Osteoblast (primary cell): ENCODE data around the gene WNK2. TPM values are rescaled to one million over a fixed set of nuclear protein-coding genes. Genes with fewer than 3 reads are reported as not detected.
"Not testable (repeated sequence)": the region's sequence is repeated elsewhere in the genome, so short reads cannot be mapped to it uniquely, and the experiment has no call there.

ENCODE experiments used
- DNase-seq: peaks from one replicate; pipeline ENCODE4 v3.0.0; 2011; ENCODE audit warnings: low spot score, mixed read lengths; ENCODE audit not compliant: insufficient read length; ENCODE audit errors: missing footprints
- H2AFZ ChIP-seq: 2 replicates; pipeline ENCODE4 v1.6.0; 2011; ENCODE audit warnings: mild to moderate bottlenecking, low read length
- H3K27ac ChIP-seq: 2 replicates; pipeline ENCODE4 v1.5.1; 2011; ENCODE audit warnings: mild to moderate bottlenecking, low read depth, low read length, moderate library complexity
- H3K27me3 ChIP-seq: 2 replicates; pipeline ENCODE4 v1.6.0; 2012; ENCODE audit warnings: mild to moderate bottlenecking, control low read depth, inconsistent platforms, low read length, moderate library complexity; ENCODE audit not compliant: insufficient read depth
- H3K36me3 ChIP-seq: 2 replicates; pipeline ENCODE4 v1.5.1; 2011; ENCODE audit warnings: mild to moderate bottlenecking, low read length, control low read depth, moderate library complexity; ENCODE audit not compliant: insufficient read depth
- H3K4me1 ChIP-seq: 2 replicates; pipeline ENCODE4 v1.5.1; 2011; ENCODE audit warnings: mild to moderate bottlenecking, low read length, control low read depth, moderate library complexity; ENCODE audit not compliant: insufficient read depth
- H3K4me2 ChIP-seq: 2 replicates; pipeline ENCODE4 v1.6.0; 2011; ENCODE audit warnings: mild to moderate bottlenecking, low read length; ENCODE audit not compliant: insufficient read depth
- H3K4me3 ChIP-seq: fragments of 200-600 bp; sonication (generic); 3 replicates; pipeline ENCODE4 v1.5.1; 2012; ENCODE audit warnings: mild to moderate bottlenecking, low read length, inconsistent platforms; ENCODE audit not compliant: insufficient read depth
- H3K79me2 ChIP-seq: 2 replicates; pipeline ENCODE4 v1.6.0; 2012; ENCODE audit warnings: mild to moderate bottlenecking, low read length, control low read depth, inconsistent platforms; ENCODE audit not compliant: insufficient read depth
- H3K9me3 ChIP-seq: 2 replicates; pipeline ENCODE4 v1.5.1; 2011; ENCODE audit warnings: low read depth, low read length, control low read depth
- H4K20me1 ChIP-seq: 2 replicates; pipeline ENCODE4 v1.6.0; 2012; ENCODE audit warnings: mild to moderate bottlenecking, low read length, control low read depth; ENCODE audit not compliant: insufficient read depth
- CTCF ChIP-seq: IDR thresholded peaks from 2 replicates; pipeline ENCODE4 v1.5.1; 2011; ENCODE audit warnings: mild to moderate bottlenecking, low read depth, low read length, moderate library complexity; ENCODE audit errors: extremely low read depth
- total RNA-seq: library from RNA; depleted of rRNA; stranded (reverse); fragments of >200 nt; gene quantifications from 2 replicates; pipeline ENCODE4 v1.2.3, GENCODE V29; 2012

WNK2 gene
- total RNA-seq, 1 donor: not detected

GRCh38 chr9:93336720-93337119 is 152.8 kb downstream of the WNK2 start:
- no peak overlapping the region for H2AFZ ChIP-seq
- H3K36me3 ChIP-seq: no peaks in the 10 kb centered on the region
- no peaks in the 10 kb centered on the region for H4K20me1 ChIP-seq
- H3K27me3 ChIP-seq: no peaks in the 10 kb centered on the region
- no peak for TF ChIP-seq CTCF
- no peak overlapping the region for H3K27ac ChIP-seq
- H3K79me2 ChIP-seq: no peaks in the 10 kb centered on the region
- no peak overlapping the region for H3K4me2 ChIP-seq
- no peak overlapping the region for H3K4me3 ChIP-seq
- H3K9me3 ChIP-seq: no peaks in the 10 kb centered on the region
- no peaks in the 10 kb centered on the region for H3K4me1 ChIP-seq
- no peak for DNase-seq

GRCh38 chr9:93338196-93338595 is 154.3 kb downstream of the WNK2 start:
- not testable (repeated sequence) for H3K4me2 ChIP-seq, H3K27ac ChIP-seq, H3K27me3 ChIP-seq, H3K9me3 ChIP-seq, H3K79me2 ChIP-seq, H3K36me3 ChIP-seq, H3K4me1 ChIP-seq, H3K4me3 ChIP-seq, DNase-seq, H2AFZ ChIP-seq, H4K20me1 ChIP-seq

GRCh38 chr9:93340091-93340490 is 156.2 kb downstream of the WNK2 start:
- DNase-seq: no peak
- peaks cover 4% of the 10 kb centered on the region for H3K27me3 ChIP-seq
- H3K4me1 ChIP-seq: no peaks in the 10 kb centered on the region
- H3K79me2 ChIP-seq: no peaks in the 10 kb centered on the region
- no peak overlapping the region for H3K4me2 ChIP-seq
- H4K20me1 ChIP-seq: no peaks in the 10 kb centered on the region
- H3K36me3 ChIP-seq: no peaks in the 10 kb centered on the region
- no peak for TF ChIP-seq CTCF
- H3K9me3 ChIP-seq: no peaks in the 10 kb centered on the region
- H2AFZ ChIP-seq: no peak overlapping the region
- no peak overlapping the region for H3K4me3 ChIP-seq
- H3K27ac ChIP-seq: no peak overlapping the region

GRCh38 chr9:93341820-93342219 is 157.9 kb downstream of the WNK2 start:
- not testable (repeated sequence) for H3K36me3 ChIP-seq, H3K27ac ChIP-seq, H2AFZ ChIP-seq, H3K4me2 ChIP-seq, H3K9me3 ChIP-seq, H4K20me1 ChIP-seq, H3K4me1 ChIP-seq, DNase-seq, H3K4me3 ChIP-seq, H3K79me2 ChIP-seq
- peaks cover 19% of the 10 kb centered on the region for H3K27me3 ChIP-seq

- H3K4me2 ChIP-seq, H3K4me3 ChIP-seq, H2AFZ ChIP-seq, H3K79me2 ChIP-seq, H3K9me3 ChIP-seq, H3K27ac ChIP-seq, DNase-seq, H3K4me1 ChIP-seq, H3K36me3 ChIP-seq, H4K20me1 ChIP-seq: not testable (repeated sequence)
- peaks cover 25% of the 10 kb centered on the region for H3K27me3 ChIP-seq
These were observed 158.5 kb downstream of the WNK2 start for GRCh38 chr9:93342428-93342827.
